HCEC 1CT (cell line): ENCODE results near the gene CR2.
A peak's percentile ranks its signal among the peaks of the same experiment; 100 is the strongest.
"Not testable (repeated sequence)": the region's sequence is repeated elsewhere in the genome, so short reads cannot be mapped to it uniquely, and the experiment has no call there.

Experiments used
- DNase-seq: peaks from one replicate; pipeline ENCODE4 v3.0.0-alpha.2; 2017

Gene CR2

DNA sequence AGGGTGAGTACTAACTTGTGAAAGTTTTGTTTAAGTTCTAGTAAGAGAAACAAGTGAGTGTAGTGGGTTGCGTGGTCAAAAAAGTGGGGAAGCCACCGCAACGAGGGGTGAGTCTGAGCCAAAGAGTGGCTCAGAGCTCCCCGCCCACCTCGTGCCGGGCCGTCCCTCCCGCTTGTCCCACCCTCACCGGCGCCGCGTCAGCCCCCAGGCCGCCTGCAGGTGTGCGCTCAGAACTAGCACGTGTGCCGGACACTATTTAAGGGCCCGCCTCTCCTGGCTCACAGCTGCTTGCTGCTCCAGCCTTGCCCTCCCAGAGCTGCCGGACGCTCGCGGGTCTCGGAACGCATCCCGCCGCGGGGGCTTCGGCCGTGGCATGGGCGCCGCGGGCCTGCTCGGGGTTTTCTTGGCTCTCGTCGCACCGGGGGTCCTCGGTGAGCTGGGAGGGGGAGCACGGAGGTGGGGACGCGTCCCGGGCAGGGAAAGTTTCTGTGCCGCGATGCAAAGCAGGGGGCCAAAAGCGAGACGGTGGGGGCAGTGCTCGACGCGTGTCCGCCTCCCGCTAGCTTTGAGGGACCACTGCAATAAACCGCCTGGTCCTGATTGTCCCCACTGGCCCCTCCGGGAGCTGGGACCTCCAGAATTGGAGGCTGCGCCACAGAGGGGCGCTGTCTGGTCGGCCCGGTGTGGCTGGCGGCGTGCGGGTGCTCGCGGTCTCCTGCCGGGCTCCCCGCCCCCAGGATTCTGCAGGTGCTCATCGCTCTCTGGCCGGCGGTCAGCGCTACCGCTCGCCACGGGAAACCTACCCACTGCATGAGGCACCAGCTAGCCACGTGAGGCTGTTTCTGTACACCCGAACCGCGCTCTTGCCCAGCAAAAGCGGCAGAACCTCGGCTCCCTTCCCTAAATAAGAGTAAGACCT lies at the start of gene CR2:
Gene CR2, plus strand, starts transcription at position 283 of the 919 bp plus-strand sequence. Its CDS starts 91 bp downstream, at position 374.
- no peak for DNase-seq

DNA sequence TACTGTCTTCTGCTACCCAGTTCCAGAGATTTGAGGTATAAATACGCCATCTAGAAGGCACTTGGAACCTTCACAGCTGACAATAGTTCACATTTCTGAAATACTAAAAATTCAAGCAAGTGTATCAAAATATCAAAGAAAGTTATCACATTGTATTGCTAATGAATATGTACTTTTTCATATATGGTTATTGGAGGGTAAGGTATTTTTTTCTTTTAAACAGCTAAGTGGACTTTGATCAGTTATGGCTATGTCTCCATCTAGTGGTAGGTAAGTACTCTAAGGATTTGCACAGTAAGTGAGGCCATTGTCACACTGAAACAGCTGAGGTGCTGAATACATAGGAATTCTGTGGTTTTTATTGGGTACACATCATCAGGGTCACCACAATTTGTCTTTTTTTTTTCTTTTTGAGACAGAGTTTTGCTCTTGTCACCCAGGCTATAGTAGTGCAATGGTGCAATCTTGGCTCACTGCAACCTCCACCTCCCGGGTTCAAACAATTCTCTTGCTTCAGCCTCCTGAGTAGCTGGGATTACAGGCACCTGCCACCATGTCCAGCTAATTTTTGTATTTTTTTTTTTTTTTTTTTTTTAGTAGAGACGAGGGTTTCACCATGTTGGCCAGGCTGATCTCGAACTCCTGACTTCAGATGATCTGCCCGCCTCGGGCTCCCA lies 49.1 kb upstream of the CR2 start:
- peak; percentile 79 for DNase-seq

DNA sequence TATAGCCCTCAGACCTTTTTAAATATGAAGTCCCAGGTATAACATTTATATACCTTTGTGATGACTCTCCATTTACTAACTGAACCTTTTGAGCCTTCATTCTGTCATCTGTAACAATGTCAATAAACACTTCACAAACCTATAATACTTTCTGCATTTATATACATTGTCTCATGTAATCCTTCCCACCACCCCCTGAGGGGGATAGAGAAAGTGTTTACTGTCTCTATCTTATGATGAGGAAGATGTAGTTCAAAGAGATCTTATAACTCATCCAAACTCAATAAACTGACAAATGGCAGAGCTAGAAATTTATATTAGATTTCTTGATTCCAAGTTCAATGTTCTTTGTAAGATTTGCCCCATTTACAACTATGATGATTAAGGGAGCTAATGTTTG lies 48.3 kb upstream of the CR2 start:
- no peak for DNase-seq

DNA sequence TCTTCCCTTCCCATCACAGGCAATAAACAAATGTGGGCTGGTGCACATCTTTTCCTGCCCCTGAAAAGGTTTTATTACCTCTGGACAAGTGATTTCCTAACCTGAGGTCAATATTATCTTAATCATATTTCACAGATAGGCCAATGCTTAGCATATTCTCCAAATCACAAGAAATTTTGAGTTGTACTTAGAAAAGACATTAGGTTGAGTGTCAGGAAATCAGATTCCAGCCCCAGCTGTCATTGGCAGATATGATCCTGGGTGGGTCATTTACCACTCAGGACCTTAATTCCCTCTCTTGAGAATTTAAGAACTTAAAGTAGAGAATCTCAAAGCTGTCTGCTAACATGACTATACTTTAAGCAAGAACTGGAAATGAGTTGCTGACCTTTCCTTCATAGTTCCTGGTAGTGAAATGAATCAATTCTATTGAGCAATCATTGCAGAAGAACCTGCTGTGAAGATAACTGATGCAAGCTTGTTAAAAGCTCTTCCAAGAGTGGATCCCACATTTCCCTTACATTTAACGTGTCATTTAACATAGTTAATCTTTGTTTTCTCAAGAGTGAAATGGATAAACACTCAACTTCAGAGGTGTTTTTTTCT lies 46.4 kb upstream of the CR2 start:
- peak; percentile 53 for DNase-seq

DNA sequence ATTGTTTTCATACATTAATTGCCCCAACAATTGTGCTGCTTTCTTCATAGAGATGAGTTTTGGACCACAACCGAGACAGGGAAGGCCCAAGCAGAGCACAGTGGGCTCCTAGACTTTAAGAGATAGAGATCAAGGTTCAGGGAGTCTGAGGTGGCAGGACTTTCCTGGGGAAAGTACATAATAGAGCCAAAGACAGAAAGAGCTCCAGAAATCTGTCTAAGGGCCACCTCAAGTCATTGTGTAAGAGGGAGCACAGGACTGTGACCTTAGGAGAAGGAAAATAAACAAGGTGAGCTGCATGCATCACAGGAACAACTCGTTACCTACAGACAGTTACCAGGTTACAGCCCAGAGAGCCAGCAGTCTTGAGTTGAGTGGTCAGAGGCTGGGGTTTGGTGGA lies 41.3 kb upstream of the CR2 start:
- DNase-seq, result no peak

DNA sequence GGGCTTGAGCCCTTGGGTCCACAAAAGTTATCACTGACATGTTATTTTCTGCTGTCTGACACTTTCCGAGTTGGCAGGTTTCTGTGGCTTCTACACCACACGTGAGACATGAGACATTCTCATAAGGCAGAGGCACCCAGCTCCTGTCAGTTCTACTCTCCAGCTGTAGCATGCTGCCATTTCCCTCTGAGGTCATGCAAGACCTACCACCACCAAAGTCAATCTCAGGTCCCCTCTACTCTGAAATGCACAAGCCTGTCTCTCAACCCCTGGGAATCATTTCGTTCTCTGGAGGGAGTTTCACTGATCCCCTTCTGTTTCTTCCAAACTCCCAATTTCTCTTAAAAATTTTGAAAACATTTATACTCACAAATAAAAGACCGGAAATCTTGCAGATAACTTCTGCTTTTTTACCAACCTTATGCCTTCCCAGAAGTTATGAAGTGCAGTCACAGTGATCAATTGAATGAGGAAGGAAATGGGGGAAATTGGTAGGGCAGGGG lies 39.5 kb upstream of the CR2 start:
- no peak for DNase-seq

DNA sequence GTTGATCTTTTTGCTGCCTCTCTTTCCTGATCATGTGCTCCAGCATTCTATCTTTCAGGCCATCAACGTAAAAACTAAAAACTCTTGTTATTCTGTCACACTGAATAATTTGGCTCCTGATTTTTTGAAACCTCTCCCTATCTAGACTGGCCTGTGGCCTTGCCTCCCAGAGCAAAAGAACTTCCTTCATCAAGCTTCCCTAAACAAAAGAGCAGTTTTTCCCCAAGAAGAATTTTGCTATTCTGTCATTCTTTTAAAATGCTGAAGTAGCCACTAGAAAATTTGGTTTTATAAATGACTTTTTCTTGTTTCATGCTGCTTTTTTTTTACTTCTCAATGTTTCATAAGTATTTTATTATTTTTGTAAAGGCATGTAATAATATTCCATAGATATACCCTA lies 37.1 kb upstream of the CR2 start:
- DNase-seq, result no peak

DNA sequence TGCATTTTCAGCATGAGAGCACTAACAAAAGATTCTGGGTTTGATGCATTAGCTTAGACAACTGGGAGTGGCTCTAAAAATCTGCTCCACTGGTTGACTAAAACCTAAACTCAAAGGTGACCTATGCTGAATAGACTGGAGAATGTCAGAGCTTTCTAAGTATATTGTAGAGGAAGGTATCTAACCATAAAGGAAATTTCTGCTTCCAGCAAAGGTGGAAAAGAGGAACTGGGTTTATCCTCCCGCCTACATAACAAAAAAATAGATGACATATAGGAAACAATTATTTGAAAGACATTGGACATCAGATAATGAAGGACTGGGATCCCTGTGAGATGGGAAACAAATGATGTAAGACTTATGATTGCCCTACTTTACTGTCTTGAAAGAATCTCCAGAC lies 35.8 kb upstream of the CR2 start:
- no peak for DNase-seq

DNA sequence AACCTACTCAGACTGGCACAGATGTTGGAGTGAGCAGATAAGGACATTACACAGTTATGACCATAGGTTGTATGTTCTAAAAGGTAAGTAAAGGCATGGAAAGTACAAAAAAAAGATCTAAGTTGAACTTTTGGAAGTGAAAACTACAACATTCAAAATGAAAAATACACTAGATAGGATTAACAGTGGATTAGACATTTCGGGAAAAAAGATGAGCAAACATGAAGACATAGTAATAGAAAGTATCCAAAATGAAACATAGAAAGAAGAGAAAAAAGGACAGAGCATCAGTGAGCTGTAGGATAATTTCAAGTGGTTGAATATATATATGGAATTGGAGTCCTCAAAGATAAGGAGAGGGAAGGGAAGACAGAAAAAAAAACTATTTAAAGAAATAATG lies 34.0 kb upstream of the CR2 start:
- no peak for DNase-seq

DNA sequence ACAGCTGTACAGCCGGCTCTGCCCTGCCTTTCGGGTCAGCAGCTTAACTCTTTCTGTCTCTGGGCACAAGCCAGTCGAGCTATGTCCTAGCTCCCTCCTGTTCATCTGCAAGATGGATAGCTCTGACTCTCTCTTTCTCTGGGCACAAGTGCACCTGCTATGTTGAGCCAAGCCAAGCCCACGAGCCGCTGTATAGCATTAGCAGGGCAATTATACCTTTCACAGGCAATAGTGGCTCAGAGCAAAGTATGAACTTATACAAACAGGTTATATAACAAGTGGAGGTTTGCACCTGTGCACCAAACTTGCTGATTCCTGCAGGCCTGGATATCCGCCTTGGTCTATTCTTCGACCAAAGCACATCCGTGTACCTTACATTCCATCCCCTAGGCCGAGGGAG lies 33.0 kb upstream of the CR2 start:
- no peak for DNase-seq

DNA sequence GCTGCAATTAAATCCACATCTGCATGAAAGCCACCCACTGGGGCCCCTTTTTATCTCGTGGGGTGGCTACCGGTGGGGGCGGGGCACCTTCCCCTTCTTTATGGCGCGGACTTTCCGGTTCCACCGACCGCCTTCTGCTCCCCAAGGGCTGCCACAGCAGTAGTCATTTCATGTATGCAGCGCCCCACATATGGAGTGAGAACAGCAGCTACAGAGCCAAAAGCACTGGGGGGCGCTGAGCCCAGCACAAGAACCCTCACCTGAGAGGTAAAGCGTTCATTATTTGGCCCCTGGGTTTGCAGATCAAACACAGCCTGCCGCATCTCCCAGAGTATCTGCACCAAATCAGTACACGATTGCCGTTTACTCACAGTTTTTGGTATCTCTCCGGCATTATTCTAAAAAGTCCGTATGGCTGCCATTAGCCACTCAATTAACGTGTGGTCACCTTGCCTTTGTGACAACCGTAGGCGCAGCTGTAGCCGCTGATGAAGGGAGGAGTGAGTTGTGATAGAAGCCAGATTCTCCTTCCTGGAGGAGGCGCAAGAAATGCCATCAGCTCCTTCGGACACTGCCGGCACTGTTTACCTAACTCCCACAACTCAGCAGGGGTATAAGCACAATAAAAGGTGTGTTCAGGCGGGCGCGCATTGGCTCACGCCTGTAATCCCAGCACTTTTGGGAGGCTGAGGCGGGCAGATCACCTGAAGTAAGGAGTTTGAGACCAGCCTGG lies 30.4 kb upstream of the CR2 start:
- DNase-seq, result no peak

DNA sequence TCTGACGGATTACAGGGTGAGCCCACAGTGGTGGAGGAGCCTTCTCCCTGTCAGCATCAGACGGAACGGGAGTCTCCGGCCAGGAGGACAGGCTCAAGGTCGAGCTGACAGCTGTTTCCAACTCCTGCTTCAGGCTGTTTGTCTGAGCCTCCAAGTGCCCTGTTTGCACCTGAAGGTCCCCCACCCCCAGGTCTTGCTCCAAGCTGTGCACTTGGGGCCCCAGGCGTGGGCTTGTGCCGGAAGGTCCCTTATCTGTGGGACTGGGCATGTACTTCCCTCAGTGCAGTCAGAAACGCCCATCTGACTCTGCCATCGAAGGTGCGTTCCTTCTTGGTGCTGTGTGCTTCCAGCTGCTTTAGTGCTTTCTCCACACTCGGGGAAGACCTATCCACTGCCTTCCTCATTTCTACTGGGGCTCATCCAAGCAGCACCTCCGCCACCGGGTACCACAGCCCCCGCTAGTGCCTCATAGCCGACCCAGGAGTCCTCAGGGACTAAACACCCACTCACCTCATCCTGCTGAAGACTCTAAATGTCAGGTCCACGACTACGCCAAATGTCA lies 29.5 kb upstream of the CR2 start:
- no peak for DNase-seq

DNA sequence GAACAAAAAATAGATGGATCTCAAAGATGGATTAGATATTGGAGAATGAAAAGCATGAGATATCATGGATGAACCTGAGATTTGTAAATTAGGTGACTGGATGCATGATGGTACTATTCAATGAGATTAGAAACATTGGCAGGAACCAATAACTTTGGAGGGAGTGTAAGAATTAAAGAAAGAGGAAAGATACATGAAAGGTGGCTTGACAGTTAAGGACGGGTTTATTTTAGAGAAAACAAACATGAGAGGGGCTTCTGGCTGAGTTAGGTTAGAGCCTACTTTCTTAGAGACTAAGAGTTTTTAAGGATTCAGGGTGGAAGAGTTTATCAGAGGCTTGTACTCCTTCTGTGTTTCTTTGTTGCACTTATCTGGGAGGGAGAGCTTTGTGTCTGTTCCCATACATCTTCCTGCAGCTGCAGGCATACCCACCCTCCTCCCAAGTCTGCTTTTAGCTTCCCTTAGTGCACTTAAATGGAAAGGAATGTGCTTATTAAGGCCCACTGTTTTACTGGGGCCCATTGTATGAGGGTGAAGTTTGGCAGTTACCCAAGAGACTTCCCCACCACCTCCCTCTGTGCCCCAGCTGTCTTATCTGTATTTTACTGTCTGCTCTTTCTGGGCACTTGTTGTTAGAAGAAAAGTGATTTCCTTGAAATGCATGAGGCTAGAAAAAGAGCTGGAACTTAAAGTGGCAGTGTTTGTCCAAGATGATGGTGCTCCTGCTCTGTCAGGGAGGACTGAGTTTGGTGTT lies 26.1 kb upstream of the CR2 start:
- no peak for DNase-seq

DNA sequence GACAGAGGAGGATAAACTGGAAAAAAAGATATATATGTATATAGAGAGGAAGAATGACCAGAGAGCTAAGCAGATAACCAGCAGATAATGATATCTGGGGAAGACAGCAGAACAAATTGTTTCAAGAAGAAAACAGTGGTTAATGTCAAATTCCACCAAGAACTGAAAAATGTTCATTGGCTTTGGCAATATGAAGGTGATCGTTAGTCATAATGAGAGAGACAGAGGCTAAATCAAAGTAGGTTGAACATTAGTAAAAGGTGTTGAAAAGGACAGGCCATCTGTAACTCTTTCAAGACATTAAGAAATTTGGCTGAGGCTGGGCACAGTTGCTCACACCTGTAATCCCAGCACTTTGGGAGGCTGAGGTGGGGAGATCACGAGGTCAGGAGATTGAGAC lies 25.3 kb upstream of the CR2 start:
- no peak for DNase-seq

DNA sequence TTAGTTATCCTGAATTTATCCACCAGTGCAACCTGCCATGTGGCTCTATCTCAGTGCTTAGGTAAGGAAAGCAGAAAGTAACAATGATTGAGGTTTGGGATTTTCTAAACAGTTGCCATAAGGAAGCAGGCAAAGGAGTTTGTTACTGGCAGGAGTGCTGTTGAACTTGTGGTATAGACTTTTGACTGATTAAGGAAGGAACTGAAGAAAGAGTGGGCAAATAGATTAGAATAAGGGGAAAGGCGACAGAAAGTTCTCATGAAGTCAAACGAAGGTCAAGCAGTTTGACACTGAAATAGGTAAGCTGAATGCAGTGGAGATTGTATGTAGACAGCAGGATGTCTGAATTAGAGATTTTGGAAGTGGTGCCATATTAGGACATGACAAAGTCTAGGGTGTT lies 24.2 kb upstream of the CR2 start:
- no peak for DNase-seq

DNA sequence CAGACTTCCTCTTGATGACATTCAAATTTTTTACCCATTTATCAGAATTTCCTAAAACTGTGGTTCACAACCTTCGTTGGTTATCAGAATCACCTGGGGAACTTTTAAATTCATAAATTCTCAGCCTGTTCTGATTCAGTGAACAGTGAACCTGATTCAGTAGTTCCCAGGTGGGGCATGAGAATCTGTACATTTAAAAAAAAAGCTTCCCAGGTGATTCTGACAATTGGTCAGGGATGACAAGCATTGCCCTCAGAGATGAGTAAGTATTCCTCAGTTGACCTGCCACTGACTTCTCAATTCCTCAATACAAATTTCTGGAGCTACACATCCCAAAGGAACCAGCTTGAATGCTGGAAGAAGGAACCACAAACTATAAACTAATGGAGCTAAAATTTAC lies 23.5 kb upstream of the CR2 start:
- no peak for DNase-seq

DNA sequence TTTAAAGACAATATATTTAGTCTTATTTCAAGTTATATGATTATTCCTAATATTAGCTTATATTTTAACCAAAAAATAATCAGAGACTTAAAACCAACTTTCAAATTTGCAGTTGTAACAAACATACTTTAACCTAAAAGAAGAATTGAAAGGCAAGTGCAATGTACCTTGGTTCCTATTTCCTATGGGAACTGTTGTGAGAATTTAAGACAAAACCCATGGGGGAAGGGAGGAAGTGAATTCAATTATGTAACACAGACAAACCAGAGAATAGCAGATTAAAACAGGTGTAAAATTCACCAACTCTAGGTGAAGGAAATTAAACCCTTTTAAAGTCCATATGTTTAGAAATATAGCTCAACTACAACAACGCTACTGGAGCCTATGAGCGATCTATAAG lies 22.6 kb upstream of the CR2 start:
- DNase-seq, result no peak

DNA sequence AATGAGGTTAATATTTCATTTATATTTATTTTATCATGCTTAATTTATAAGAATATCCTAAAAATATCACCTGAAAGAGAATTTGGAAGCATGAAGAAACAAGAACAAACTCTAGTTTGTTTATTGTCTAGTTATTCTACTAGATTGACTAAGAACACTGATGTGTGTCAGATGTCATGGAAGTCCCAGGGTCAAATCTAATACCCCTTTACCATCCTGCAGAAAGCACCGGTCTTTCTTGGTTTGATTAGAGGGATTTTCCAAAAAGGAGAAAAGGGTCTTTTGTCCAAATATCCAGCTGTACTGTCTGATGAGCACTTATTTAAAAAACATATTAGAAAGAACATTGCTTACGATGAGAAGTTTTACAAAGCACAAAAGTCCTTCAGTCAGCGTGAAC lies 20.7 kb upstream of the CR2 start:
- DNase-seq, result no peak

DNA sequence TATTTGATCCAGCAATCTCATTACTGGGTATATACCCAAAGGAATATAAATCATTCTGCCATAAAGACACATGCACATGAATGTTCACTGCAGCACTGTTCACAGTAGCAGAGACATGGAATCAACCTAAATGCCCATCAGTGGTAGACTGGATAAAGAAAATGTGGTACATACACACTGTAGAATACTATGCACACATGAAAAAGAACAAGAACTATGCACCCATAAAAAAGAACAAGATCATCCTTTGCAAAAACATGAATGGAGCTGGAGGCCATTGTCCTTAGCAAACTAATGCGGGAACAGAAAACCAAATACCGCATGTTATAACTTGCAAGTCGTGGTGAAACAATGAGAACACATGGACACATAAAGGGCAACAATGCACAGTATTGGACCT lies 17.4 kb upstream of the CR2 start:
- not testable (repeated sequence) for DNase-seq

DNA sequence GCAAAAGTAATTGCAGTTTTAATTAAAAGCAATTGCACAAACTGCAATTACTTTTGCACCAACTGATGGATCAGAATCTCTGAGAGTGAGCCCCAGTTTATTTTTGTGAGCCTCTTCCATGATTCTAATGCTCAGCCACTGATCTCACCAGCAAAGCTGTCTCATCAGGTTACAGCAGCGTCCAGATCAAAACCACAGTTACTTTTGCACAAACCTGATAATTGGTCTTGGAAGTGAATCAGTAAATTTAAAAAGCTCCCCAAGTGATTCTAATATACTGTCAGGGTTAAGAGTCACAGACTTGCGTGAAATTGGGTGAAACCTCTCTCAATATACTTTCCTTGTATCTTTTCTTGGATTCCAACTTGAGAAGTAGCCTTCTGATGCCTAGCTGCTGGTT lies 13.5 kb upstream of the CR2 start:
- no peak for DNase-seq

DNA sequence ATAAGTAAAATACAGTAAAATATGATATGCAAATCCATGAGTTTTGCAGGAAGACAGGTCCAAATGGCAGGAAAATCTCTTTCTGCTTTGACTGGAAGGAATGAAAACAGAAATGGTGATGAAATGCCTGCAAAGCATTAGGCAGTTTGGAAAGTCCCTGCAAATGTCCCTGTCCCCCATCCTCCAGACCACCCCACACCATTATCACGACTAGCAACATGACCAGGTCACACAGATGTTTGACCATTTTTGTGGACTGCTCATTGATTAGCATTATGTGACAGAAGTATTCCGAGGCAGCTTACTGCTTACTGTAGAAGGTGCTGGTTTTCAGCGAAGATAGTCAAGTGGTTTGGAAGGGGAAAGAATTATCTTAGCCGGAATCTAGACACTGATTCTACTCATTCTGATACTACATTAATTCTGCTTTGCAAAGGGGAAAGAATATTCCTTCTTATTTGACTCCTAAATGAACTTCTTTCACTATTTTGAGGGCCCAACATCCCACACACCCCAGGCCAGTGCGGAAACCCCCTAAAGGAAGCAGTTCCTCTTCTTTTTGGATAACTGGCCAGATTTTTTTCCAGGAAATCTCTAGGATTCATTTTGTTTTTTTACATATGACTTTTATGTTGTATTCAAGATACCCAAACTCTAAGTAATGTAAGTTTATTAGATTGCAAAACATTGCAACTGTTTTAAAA lies 9.5 kb upstream of the CR2 start:
- DNase-seq, result no peak

DNA sequence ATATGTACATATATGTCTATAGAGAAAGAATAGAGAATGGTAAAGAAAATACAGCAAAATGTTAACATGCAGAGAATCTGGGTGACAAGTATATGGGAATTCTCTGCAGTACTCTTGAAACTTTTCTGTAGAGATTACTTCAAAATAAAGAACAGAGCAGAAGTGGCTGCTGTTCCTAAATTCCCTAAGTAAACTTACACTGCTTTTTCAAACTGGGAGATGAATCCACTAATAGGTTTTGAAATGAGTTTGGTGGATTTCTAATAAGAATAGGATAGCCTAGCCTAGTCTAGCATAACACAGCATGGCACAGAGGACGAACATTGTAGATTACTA lies 450 bp upstream of the CR2 start:
- no peak for DNase-seq
